ENCODE results near the gene USP53. TPM values are rescaled to one million over a fixed set of nuclear protein-coding genes. Genes with fewer than 3 reads are reported as not detected.

Gene USP53
- total and polyA plus RNA-seq, 12 donors = 12.5 to 64.6 (median 41.8) TPM

DNA sequence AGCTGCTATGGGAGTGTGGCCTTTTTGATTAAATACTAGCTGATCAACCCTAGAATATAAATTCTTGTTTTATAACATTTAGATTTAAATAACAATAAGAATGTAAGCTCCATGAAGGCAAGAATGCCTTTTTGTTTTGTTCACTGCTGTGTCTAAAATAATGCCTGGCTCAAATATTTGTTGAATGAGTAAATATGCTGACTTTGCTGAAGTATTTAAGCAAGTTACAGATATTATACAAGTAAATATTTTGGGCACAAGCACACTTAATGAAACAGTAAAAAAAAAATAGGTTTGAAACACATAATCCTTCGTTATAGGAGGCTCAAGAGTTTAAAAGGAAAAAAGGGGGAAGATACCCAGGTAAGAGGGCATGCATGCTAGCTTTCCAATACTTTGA is 85.3 kb downstream of the USP53 start:
- intact Hi-C loops (cut with DNase I) = loop anchor here in 2 of 10 donors (5.0 to 10.0 kb wide), 2 partner anchors 320 to 553 kb away; no protein-coding TSS in a partner anchor
- 88 to 94% methylated on average over 1 of the region's 1 CpG for WGBS, 2 donors

GRCh38 chr4:119299260-119299671 is 86.8 kb downstream of the USP53 start:
- H3K9me3 ChIP-seq = peaks cover 0 to 4% (median 0%) of the 10 kb centered on the region in 11 donors
- TF ChIP-seq CTCF (IDR thresholded peaks at IDR 0.05) = no peak
- intact Hi-C loops (cut with DNase I) = loop anchor here in 2 of 10 donors (5.0 to 10.0 kb wide), 2 partner anchors 322 to 554 kb away; no protein-coding TSS in a partner anchor

More for the DNA sequence above, 85.3 kb downstream of the USP53 start:
- no peak for DNase-seq
- TF ChIP-seq CTCF (IDR thresholded peaks at IDR 0.05) = no peak
- H3K9me3 ChIP-seq = peaks cover 0 to 4% (median 0%) of the 10 kb centered on the region in 11 donors
- H3K4me3 ChIP-seq = peak overlapping the region in 4 of 10 donors; percentile 71 to 96 (median 80)
- no peaks in the 10 kb centered on the region for H3K27me3 ChIP-seq
- H3K27ac ChIP-seq = peak overlapping the region in 1 of 10 donors; percentile 96
- H3K36me3 ChIP-seq = peaks cover 0 to 58% (median 18%) of the 10 kb centered on the region in 9 donors
- H3K4me1 ChIP-seq = peaks cover 8 to 48% (median 27%) of the 10 kb centered on the region in 9 donors
- no peak for ATAC-seq

GRCh38 chr4:119299741-119300100 is 87.2 kb downstream of the USP53 start:
- Histone ChIP-seq H3K4me3 (peak overlapping the region; percentile 49 to 96 (median 73)), H3K4me1 (peaks cover 8 to 48% (median 27%) of the 10 kb centered on the region in 9 donors), H3K27ac (peak overlapping the region; percentile 59 to 97 (median 91)), H3K36me3 (peaks cover 0 to 39% (median 13%) of the 10 kb centered on the region in 9 donors), H3K27me3 (no peaks in the 10 kb centered on the region), H3K9me3 (peaks cover 0 to 4% (median 0%) of the 10 kb centered on the region in 11 donors)
- intact Hi-C loops (cut with DNase I) = loop anchor here in 2 of 10 donors (1.0 to 10.0 kb wide), 3 partner anchors 87 to 555 kb away; partner anchors contain the start of gene USP53 (in 1 of the 2)
- no peak for TF ChIP-seq CTCF (IDR thresholded peaks at IDR 0.05)
- DNase-seq (no peak), ATAC-seq (peak in 6 of 8 donors; percentile 15 to 46 (median 24))
- 0 to 1% methylated on average over 9 of the region's 9 CpGs for WGBS, 2 donors

More at GRCh38 chr4:119299260-119299671, 86.8 kb downstream of the USP53 start:
- DNase-seq (no peak), ATAC-seq (peak in 4 of 8 donors; percentile 5 to 32 (median 16))
- H3K4me1 ChIP-seq = peaks cover 8 to 48% (median 27%) of the 10 kb centered on the region in 9 donors
- H3K27ac ChIP-seq = peak overlapping the region in 9 of 10 donors; percentile 89 to 97 (median 92)
- no peaks in the 10 kb centered on the region for H3K27me3 ChIP-seq
- 1 to 2% methylated on average over 2 of the region's 2 CpGs for WGBS, 2 donors
- peak overlapping the region; percentile 49 to 96 (median 73) for H3K4me3 ChIP-seq
- H3K36me3 ChIP-seq = peaks cover 0 to 43% (median 13%) of the 10 kb centered on the region in 9 donors

GRCh38 chr4:119300101-119300978 is 87.8 kb downstream of the USP53 start:
- TF ChIP-seq CTCF (IDR thresholded peaks at IDR 0.05) = peak in 1 of 9 donors; percentile 24
- H3K27me3 ChIP-seq = no peaks in the 10 kb centered on the region
- DNase-seq (peak; percentile 92 to 96), ATAC-seq (peak; percentile 96 to 98 (median 97))
- H3K9me3 ChIP-seq = peaks cover 0 to 4% (median 0%) of the 10 kb centered on the region in 11 donors
- peaks cover 8 to 43% (median 26%) of the 10 kb centered on the region in 9 donors for H3K4me1 ChIP-seq
- WGBS, 2 donors = 0% methylated on average over 54 of the region's 54 CpGs
- intact Hi-C loops (cut with DNase I) = loop anchor here in 1 of 10 donors (1.0 kb wide), 1 partner anchor 88 kb away; the partner anchor contains the start of gene USP53
- peaks cover 0 to 33% (median 13%) of the 10 kb centered on the region in 9 donors for H3K36me3 ChIP-seq
- H3K27ac ChIP-seq = peak overlapping the region; percentile 59 to 97 (median 91)
- peak overlapping the region; percentile 49 to 96 (median 73) for H3K4me3 ChIP-seq
